Small intestine (tissue), 7 donors: ENCODE data around the gene AGPAT1. TPM values are rescaled to one million over a fixed set of nuclear protein-coding genes. Genes with fewer than 3 reads are reported as not detected.
"Not testable (repeated sequence)": the region's sequence is repeated elsewhere in the genome, so short reads cannot be mapped to it uniquely, and the experiment has no call there.

Experiments used
- DNase-seq, 2 donors: peaks; one replicate each; pipeline versions ENCODE4 v3.0.0 to v3.0.0-alpha.2; 2013
- FAIRE-seq: peaks from 2 replicates; lab custom pipeline; 2012; peaks lifted over from hg19 to GRCh38; lab: Jason Lieb, UNC
- H3K27ac ChIP-seq, 3 donors: one replicate each; pipeline ENCODE4 v1.5.1; 2013; ENCODE audit warnings: low read length in 2 of 3, mild to moderate bottlenecking in 2 of 3, control low read depth in 1 of 3, inconsistent platforms in 1 of 3, low read depth in 1 of 3, moderate library complexity in 1 of 3
- H3K27me3 ChIP-seq, 3 donors: one replicate each; pipeline ENCODE4 v1.6.1; 2013; ENCODE audit warnings: low read length in 3 of 3, inconsistent platforms in 1 of 3; ENCODE audit not compliant: control insufficient read depth in 3 of 3, insufficient read depth in 3 of 3
- H3K36me3 ChIP-seq, 3 donors: one replicate each; pipeline ENCODE4 v1.6.1; 2013; ENCODE audit warnings: low read length in 3 of 3, inconsistent platforms in 1 of 3, low read depth in 1 of 3, mild to moderate bottlenecking in 1 of 3, moderate library complexity in 1 of 3; ENCODE audit not compliant: control insufficient read depth in 3 of 3, insufficient read depth in 2 of 3
- H3K4me1 ChIP-seq, 3 donors: one replicate each; pipeline ENCODE4 v1.6.1; 2013; ENCODE audit warnings: low read length in 2 of 3, inconsistent platforms in 1 of 3, low read depth in 1 of 3, mild to moderate bottlenecking in 1 of 3, moderate library complexity in 1 of 3; ENCODE audit not compliant: control insufficient read depth in 3 of 3, insufficient read depth in 2 of 3
- H3K4me3 ChIP-seq, 3 donors: one replicate each; pipeline ENCODE4 v1.5.1; 2013; ENCODE audit warnings: low read length in 3 of 3, control low read depth in 1 of 3, inconsistent platforms in 1 of 3, low read depth in 1 of 3, mild to moderate bottlenecking in 1 of 3, moderate library complexity in 1 of 3
- H3K9me3 ChIP-seq, 2 donors: one replicate each; pipeline ENCODE4 v1.6.1; 2013; ENCODE audit warnings: low read depth in 1 of 2, low read length in 1 of 2; ENCODE audit not compliant: control insufficient read depth in 2 of 2, insufficient read depth in 1 of 2
- WGBS, 3 donors: extraction: QIAGEN DNeasy Blood & Tissue Kit; methylation state at CpG; one replicate each; pipeline ENCODE4 v1.1.7; 2013; 5-methylcytosine and 5-hydroxymethylcytosine counted together
- polyA plus RNA-seq, 4 donors: library from polyadenylated mRNA; stranded (reverse) in 3 of 4; unstranded in 1 of 4; fragments of 200-250 nt in 3 of 4; fragments of 120-200 nt in 1 of 4; gene quantifications; one replicate each; pipeline versions ENCODE4 v1.2.1 to v1.2.3, GENCODE V29; 2013
- donor health status: healthy with polysubstance abuse.
- donor health status: control.
- donor health status: control.
- donor health status: Bipolar disorder and iron deficiency.
- donor health status: healthy.

The AGPAT1 gene
- polyA plus RNA-seq, 4 donors = 41.9 to 112 (median 63.2) TPM

DNA sequence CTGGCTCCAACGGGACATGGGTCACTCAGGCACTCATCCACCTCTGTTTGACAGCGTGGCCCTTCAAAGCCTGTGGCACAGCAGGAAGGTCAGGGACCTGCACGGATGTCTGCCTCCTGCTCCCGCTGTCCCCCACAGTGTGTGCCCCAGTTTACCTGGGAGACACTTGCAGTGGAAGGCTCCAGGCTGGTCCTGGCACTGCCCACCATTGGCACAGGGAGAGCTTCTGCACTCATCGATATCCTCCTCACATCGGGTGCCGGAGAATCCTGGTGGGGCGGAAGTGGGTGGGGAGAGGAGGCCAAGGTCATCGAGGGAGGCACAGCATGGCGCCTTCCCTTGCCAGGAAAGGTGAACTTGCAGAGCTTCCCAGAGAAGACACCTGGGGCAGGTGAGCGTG is 41.1 kb upstream of the AGPAT1 start:
- WGBS, 3 donors = 85 to 91% (median 86%) methylated on average over 11 of the region's 11 CpGs
- Histone ChIP-seq H3K27me3 (peaks cover 0 to 2% (median 0%) of the 10 kb centered on the region in 3 donors), H3K4me3 (no peak overlapping the region), H3K9me3 (no peaks in the 10 kb centered on the region), H3K36me3 (no peaks in the 10 kb centered on the region), H3K27ac (no peak overlapping the region), H3K4me1 (no peaks in the 10 kb centered on the region)
- no peak for DNase-seq
- FAIRE-seq = no peak

DNA sequence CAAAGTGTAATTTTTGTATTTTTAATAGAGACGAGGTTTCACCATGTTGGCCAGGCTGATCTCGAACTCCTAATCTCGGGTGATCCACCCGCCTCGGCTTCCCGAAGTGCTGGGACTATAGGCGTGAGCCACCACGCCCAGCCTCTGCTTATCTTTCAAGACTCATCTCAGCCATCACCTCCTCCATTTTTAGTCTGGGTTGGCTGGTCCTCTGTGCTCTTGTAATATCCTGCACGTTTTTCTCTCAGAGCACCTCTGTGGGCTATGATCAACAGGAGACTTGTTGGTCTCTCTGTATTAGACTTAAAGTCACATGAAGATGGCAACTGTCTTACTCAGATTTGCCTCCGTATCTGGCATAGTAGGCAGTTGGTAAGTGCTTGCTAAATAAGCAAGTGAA is 40.4 kb upstream of the AGPAT1 start:
- DNase-seq (no peak), FAIRE-seq (no peak)
- H3K36me3 ChIP-seq = no peaks in the 10 kb centered on the region
- H3K4me1 ChIP-seq = no peaks in the 10 kb centered on the region
- WGBS, 3 donors = 77 to 81% (median 78%) methylated on average over 10 of the region's 10 CpGs
- no peak overlapping the region for H3K27ac ChIP-seq
- peaks cover 0 to 2% (median 0%) of the 10 kb centered on the region in 3 donors for H3K27me3 ChIP-seq
- no peaks in the 10 kb centered on the region for H3K9me3 ChIP-seq
- no peak overlapping the region for H3K4me3 ChIP-seq

DNA sequence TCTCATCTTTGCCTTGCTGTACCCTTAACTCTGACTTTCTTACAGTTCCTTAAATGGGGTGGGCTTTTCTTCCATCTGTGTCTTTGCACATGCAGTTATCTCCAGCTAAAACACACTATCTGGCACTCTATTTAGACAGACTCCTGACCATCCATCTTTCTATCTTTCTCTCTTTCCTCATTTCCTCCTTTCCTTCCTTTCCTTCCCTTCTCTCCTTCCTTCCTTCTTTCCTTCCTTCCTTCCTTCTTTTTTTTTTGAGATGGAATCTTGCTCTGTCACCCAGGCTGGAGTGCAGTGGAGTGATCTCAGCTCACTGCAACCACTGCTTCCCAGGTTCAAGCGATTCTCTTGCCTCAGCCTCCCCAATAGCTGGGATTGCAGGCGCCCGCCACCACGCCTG is 39.7 kb upstream of the AGPAT1 start:
- FAIRE-seq (no peak), DNase-seq (no peak)
- no peak overlapping the region for H3K4me3 ChIP-seq
- no peaks in the 10 kb centered on the region for H3K36me3 ChIP-seq
- H3K27ac ChIP-seq = no peak overlapping the region
- 95 to 99% (median 98%) methylated on average over 4 of the region's 4 CpGs for WGBS, 3 donors
- H3K9me3 ChIP-seq = no peaks in the 10 kb centered on the region
- H3K4me1 ChIP-seq = no peaks in the 10 kb centered on the region
- H3K27me3 ChIP-seq = peaks cover 0 to 2% (median 0%) of the 10 kb centered on the region in 3 donors

DNA sequence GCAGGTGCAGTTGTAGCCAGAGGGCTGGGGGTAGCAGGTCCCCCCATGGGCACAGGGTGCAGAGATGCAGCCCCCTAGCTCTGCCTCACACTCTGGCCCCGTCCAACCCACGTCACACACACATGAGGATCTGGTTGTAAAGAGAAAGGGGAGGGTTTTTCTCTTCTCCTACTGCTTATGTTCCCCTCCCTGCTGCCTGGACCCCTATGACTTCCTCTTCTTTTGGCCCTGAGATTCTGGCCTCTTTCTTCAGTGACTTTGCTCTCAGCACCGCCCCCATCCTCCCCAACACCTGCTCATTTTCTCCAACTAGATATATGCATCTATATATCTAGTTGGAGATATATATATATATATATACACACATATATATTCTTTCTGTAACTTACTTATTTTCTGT is 38.2 kb upstream of the AGPAT1 start:
- Histone ChIP-seq H3K36me3 (no peaks in the 10 kb centered on the region), H3K4me3 (no peak overlapping the region), H3K27me3 (peaks cover 0 to 2% (median 0%) of the 10 kb centered on the region in 3 donors), H3K27ac (no peak overlapping the region), H3K9me3 (no peaks in the 10 kb centered on the region), H3K4me1 (no peaks in the 10 kb centered on the region)
- 81 to 92% (median 81%) methylated on average over 3 of the region's 3 CpGs for WGBS, 3 donors
- DNase-seq (no peak), FAIRE-seq (no peak)

DNA sequence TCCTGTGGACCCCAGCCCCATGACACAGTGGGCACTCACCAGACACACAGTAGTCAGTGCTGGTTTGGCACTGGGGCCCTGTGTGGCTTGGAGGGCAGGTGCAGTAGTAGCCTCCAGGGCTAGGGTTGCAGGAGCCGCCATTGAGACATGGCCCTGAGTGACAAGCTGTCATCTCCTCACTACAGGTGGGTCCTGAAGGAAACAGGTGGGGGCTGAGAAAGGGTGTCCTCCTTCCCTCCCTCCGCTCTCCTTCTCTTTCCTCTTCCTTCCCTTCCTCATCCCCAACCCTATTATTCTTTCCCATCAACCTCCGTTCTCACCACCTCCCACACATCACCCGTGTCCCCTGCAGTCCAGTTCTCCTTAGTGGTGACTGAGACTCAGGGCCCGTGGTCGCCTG is 37.8 kb upstream of the AGPAT1 start:
- no peaks in the 10 kb centered on the region for H3K4me1 ChIP-seq
- no peak overlapping the region for H3K27ac ChIP-seq
- no peaks in the 10 kb centered on the region for H3K36me3 ChIP-seq
- FAIRE-seq = no peak
- no peak for DNase-seq
- WGBS, 3 donors = 86 to 93% (median 91%) methylated on average over 6 of the region's 6 CpGs
- no peaks in the 10 kb centered on the region for H3K9me3 ChIP-seq
- peaks cover 0 to 2% (median 0%) of the 10 kb centered on the region in 3 donors for H3K27me3 ChIP-seq
- H3K4me3 ChIP-seq = no peak overlapping the region

DNA sequence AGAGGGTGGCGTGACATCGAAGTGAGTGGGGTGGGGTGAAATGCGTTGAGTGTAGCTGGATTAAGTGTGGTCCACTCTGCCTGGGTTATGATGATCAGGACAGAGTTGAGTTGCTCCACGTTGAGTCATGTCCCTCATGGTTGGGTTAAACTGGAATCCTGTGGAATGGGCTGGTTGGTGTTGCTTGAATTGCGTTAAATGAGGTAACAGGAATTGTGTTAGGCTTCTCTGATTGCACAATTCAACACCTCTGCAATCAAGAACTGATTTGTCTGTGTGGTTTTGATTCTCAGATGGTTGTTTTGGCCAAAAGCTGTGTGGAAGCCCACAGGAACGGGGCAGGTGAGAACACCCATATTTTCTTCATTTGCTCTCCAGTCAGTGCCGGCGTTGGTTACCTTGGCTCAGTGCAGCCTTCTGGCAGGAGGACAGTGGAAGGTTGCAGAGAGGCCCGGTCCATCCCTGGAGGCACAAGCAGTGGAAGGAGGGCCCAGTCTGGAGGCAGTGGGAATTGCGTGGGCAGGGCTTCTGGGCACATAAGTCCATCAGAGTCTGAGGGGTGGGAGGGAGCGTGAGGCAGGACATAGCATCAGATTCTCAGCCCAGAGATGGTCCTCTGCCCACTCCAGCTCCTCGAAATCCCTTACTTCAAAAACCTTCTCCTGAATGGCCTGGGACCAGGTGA is 36.3 kb upstream of the AGPAT1 start:
- DNase-seq (no peak), FAIRE-seq (no peak)
- H3K4me1 ChIP-seq = no peaks in the 10 kb centered on the region
- H3K27me3 ChIP-seq = no peaks in the 10 kb centered on the region
- no peak overlapping the region for H3K27ac ChIP-seq
- H3K9me3 ChIP-seq = no peaks in the 10 kb centered on the region
- no peak overlapping the region for H3K4me3 ChIP-seq
- 76 to 88% (median 85%) methylated on average over 12 of the region's 12 CpGs for WGBS, 3 donors
- H3K36me3 ChIP-seq = no peaks in the 10 kb centered on the region

DNA sequence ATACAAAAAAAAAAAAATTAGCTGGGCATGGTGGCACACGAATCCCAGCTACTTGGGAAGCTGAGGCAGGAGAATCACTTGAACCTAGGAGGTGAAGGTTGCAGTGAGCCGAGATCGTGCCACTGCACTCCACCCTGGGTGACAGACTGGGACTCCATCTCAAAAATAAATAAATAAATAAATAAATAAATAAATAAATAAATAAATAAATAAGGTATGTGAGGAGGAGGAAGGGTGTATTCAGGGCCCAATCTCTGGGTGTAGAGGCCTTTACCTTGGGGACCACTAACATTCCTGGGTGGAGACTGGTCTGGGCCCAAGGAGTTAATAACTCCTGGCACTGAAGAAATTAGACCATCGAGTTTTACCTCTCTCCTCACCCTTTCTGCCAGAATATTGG is 35.5 kb upstream of the AGPAT1 start:
- not testable (repeated sequence) for H3K9me3 ChIP-seq, FAIRE-seq, H3K27ac ChIP-seq, DNase-seq, H3K36me3 ChIP-seq, H3K27me3 ChIP-seq, H3K4me1 ChIP-seq, H3K4me3 ChIP-seq
- 84 to 85% (median 84%) methylated on average over 4 of the region's 4 CpGs for WGBS, 3 donors

DNA sequence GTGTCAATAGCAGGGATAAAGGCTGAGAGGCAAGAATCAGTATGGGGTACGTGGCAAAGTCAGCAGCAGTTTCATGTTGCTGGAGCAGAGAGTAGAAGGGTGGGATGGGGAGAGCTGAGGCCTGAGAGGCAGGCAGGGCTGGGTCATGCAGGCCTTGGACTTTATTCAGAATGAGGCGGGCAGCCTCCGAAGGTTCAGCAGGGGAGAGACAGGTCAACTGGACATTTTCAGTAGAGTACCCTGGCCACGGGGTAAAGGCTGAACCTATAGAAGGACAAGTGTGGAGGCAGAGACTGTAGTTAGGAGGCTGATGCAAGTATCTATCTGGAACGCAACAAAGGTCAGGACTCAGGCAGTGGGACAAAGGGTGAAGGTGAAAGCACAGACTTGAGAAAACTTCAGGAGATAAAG is 34.3 kb upstream of the AGPAT1 start:
- no peaks in the 10 kb centered on the region for H3K9me3 ChIP-seq
- H3K27me3 ChIP-seq = no peaks in the 10 kb centered on the region
- H3K36me3 ChIP-seq = no peaks in the 10 kb centered on the region
- no peak overlapping the region for H3K4me3 ChIP-seq
- DNase-seq = no peak
- H3K4me1 ChIP-seq = no peaks in the 10 kb centered on the region
- H3K27ac ChIP-seq = no peak overlapping the region
- 69 to 81% (median 80%) methylated on average over 5 of the region's 5 CpGs for WGBS, 3 donors
- no peak for FAIRE-seq

DNA sequence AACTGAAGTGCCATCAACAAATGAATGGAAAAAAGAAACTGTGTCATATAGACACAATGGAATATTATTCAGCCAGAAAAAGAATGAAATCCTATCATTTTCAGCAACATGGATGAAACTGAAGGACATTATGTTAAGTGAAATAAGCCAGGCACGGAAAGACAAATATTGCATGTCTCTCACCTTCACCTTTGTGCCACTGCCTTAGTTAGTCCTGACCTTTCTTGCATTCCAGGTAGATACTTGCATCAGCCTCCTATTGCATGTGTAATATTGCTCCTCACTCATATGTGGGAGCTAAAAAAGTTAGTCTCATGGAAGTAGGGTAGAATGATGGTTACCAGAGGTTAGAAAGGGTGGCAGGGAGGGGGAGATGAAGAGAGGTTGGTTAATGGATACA is 33.1 kb upstream of the AGPAT1 start:
- DNase-seq (no peak), FAIRE-seq (no peak)
- Histone ChIP-seq H3K27ac (no peak overlapping the region), H3K27me3 (no peaks in the 10 kb centered on the region), H3K4me1 (no peaks in the 10 kb centered on the region), H3K9me3 (no peaks in the 10 kb centered on the region), H3K4me3 (no peak overlapping the region), H3K36me3 (no peaks in the 10 kb centered on the region)
- 73 to 85% (median 74%) methylated on average over 1 of the region's 1 CpG for WGBS, 3 donors
